Endothelial cell of hepatic sinusoid (primary cell): ENCODE data around the gene RABL6.
"Not testable (repeated sequence)": the region's sequence is repeated elsewhere in the genome, so short reads cannot be mapped to it uniquely, and the experiment has no call there.

ENCODE experiments used
- in situ Hi-C: cut with HindIII; loops from 2 replicates; pipeline ENCODE4 v1.10.0; 2017; ENCODE audit warnings: low sequenced_read_pairs

RABL6 gene

DNA sequence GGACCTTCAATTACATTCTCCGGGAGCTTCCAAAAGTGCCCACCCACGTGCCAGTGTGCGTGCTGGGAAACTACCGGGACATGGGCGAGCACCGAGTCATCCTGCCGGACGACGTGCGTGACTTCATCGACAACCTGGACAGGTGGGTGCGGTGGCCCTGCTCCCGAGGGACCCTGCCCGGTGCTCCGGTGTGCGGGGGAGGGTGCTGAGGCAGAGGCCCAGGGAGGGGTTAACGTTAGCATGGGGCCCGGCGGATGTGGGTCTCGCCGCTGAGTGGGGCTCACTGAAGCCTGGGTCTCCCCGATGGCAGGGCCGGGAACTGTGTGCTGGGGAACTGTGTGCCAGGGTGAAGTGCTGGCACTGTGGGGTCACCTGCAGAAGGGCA, 24.0 kb downstream of the RABL6 start:
- in situ Hi-C loops: no loop called here

DNA sequence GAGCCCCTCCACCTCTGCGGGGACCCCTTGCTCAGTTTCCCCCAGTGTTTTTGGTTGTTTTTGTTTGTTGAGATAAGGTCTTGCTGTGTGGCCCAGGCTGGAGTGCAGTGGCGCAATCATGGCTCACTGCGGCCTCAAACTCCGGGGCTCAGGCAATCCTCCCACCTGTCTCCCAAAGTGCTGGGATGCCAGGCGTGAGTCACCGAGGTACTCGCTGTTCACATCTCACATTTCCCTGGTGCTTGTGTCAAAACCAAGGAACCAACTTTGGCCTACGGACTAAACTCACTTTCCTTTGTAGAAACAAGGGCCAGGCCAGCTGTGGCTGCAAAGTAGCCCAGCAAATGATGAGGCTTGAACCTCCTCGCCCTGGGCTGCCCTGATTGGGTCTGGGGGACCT, 24.8 kb downstream of the RABL6 start:
- in situ Hi-C loops: no loop called here

- in situ Hi-C loops: not testable (repeated sequence)
These were observed 25.8 kb downstream of the RABL6 start for GRCh38 chr9:136833381-136834048.

DNA sequence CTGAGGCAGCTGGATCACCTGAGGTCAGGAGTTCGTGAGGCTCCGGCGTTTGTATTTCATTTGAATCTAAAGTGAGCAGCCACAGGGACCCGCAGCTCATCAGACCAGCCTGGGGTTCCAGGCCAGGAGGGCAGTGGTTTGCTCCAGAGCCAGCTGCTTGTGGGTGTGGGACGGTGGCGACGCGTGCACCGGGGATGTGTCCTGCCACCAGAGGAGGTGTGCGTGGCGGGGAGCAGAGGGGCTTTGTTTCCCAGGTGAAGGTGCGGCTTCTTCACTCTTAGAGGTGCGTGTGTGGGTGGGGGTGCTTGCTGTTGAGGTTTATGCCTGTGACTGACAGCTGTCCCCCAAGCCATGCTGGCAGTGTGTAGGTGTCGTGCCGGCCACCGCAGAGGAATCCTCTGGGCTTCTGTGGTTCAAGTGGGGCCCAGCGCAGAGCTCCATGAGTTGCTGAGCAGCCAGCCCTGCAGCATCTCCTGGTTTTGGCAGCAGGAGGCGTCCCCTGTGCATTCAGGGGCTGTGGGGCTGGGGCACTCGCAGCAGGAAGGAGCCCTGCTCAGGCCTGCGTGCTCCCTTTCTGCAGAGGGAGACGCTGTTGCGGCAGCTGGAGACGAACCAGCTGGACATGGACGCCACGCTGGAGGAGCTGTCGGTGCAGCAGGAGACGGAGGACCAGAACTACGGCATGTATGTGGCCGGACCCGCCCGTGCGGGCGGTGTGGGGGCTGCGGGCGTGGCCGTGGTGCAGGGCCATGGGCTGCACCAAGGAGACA, 27.6 kb downstream of the RABL6 start:
- in situ Hi-C loops: no loop called here

GRCh38 chr9:136835932-136836904, 28.5 kb downstream of the RABL6 start:
- in situ Hi-C loops: no loop called here

DNA sequence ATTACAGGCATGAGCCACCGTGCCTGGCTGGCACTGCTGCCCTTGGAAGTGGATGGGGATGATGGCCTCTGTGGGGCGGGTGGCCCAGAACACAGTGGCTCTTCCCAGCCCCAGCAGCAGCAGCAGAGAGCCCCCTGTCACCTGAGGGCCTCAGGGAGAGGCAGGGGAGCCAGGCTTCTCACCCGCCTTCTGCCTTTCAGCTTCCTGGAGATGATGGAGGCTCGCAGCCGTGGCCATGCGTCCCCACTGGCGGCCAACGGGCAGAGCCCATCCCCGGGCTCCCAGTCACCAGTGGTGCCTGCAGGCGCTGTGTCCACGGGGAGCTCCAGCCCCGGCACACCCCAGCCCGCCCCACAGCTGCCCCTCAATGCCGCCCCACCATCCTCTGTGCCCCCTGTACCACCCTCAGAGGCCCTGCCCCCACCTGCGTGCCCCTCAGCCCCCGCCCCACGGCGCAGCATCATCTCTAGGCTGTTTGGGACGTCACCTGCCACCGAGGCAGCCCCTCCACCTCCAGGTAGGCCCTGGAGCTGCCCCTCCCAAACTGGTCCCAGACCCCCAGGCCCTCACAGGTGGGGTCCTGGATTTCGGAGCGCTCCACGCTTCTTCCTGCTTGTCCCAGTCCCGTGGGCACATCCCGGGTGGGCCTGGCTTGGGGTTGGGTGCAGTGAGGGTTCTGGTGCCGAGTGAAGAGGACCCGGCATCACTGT, 29.6 kb downstream of the RABL6 start:
- in situ Hi-C loops: no loop called here

DNA sequence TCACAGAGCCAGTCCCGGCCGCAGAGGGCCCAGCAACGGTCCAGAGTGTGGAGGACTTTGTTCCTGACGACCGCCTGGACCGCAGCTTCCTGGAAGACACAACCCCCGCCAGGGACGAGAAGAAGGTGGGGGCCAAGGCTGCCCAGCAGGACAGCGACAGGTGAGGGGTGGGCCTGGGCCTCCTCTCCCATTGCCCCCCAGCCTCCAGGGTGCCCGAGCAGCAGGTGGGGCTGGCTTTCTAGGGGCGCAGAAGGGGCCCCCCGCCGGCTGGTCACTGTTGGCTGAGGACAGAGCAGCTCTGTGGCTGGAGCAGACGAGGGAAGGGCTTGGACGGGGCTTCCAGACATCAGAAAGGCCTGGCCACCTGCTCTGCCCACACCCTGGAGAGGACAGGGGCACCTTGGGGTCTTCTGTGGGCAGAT, 30.1 kb downstream of the RABL6 start:
- in situ Hi-C loops: not testable (repeated sequence)

DNA sequence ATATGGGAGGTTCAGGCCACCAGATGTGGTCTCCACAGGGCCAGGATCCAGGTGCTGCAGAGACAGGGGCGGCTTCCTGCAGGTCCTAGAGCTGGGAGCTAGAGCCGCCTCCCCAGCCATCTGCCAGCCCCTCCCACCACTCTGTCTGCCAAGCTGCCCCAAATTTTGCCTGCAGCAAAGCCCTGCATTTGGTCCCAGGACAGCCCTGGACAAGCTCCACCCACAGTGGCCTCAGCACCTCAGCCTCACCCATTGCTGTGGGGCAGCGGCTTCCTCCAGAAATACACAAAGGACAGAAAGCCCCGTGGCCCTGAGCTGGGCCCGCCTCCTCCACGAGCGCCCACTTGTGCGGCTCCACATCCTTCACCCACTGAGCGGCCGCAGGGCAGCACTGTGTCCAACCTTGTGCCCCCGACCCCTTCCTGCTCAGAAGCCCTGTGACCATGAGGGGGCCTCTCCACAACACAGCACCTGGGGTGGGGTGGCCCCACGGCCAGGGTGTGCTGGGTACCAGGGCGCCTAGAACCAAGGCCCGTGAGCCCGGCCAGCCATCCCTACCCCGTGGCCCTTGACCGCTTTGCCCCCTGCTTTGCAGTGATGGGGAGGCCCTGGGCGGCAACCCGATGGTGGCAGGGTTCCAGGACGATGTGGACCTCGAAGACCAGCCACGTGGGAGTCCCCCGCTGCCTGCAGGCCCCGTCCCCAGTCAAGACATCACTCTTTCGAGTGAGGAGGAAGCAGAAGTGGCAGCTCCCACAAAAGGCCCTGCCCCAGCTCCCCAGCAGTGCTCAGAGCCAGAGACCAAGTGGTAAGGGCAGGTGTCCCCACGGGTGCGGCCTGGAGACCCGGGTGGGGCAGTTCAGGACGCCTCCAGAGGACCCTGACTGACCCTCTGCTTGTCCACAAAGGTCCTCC, 30.8 kb downstream of the RABL6 start:
- in situ Hi-C loops: no loop called here

- in situ Hi-C loops: loop anchor here (5.0 kb wide), 2 partner anchors 32 to 88 kb away; partner anchors contain the start of gene RABL6
These were observed 31.7 kb downstream of the RABL6 start for GRCh38 chr9:136839229-136840139.

- in situ Hi-C loops: loop anchor here (5.0 kb wide), 2 partner anchors 33 to 87 kb away; partner anchors contain the start of gene RABL6
These were observed 32.6 kb downstream of the RABL6 start for GRCh38 chr9:136840140-136840876.

- in situ Hi-C loops: loop anchor here (5.0 kb wide), 2 partner anchors 34 to 86 kb away; partner anchors contain the start of gene RABL6
These were observed 33.3 kb downstream of the RABL6 start for GRCh38 chr9:136840877-136841645.

GRCh38 chr9:136841646-136842379, 34.1 kb downstream of the RABL6 start:
- in situ Hi-C loops: loop anchor here (5.0 kb wide), 2 partner anchors 35 to 85 kb away; partner anchors contain the start of gene RABL6

DNA sequence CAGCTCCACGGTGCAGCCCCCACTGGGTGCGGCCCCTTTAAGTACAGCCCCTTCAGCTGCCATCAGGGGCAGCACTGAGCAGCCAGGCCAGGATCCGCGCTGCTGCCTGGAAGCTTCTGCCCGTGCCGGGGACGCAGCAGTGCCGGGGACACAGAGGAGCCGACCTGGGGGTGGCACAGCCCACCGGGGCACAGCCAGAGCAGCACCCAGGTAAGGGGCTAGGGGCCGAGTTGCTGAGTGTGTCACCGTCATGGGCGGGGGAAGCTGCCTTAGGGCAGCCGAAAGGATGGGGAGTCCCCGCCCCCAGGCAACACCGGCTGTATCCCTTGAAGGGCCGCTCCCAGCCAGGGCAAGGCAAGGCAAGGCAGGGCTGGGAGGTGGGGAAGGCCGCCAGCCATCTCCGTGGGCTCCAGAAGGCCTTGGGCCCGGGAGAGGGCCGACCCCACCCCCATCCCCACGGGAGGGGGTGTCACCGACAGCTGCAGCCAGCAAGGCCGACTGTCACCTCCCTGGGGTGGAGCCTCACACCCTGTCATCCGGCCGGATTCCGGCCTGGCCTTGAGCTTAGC, 34.7 kb downstream of the RABL6 start, which contains the start of gene AJM1:
TSS of gene AJM1 (plus strand) at position 99 of the 569 bp plus-strand sequence. CDS start 1,937 bp downstream, outside the sequence.
- in situ Hi-C loops: loop anchor here (5.0 kb wide), 2 partner anchors 35 to 85 kb away; partner anchors contain the start of gene RABL6

GRCh38 chr9:136843159-136843800, 35.5 kb downstream of the RABL6 start:
- in situ Hi-C loops: loop anchor here (5.0 kb wide), 2 partner anchors 36 to 84 kb away; partner anchors contain the start of gene RABL6
